Heart left ventricle (tissue), 13 donors: ENCODE results near the gene ESRRG.

ENCODE experiments used
- POLR2A ChIP-seq, 2 donors: fragments of 450-650 bp; IDR thresholded peaks; one replicate each; pipeline ENCODE4 v1.6.1; 2017; ENCODE audit warnings: antibody characterized with exemption in 2 of 2, mild to moderate bottlenecking in 2 of 2, moderate library complexity in 2 of 2
- TF ChIP-seq, protein P1 (sequence below), 12 donors: fragments of 200-600 bp; sonication (generic) in 4 of 12; IDR thresholded peaks; one replicate each; pipeline versions ENCODE4 v1.5.0 to v1.8.0; 2018 to 2022; ENCODE audit warnings: antibody characterized with exemption in 12 of 12, mild to moderate bottlenecking in 5 of 12
- donor health status: ischemic (EF 13 %, LVEDD 7.1; RV severe dilation, severe dysfunction).
- donor health status: DM: no; HTN: yes; CAD: no.
- donor health status: DM: no; HTN: no; CAD: no.
- donor health status: ischemic (EF 25% LVEDD 6.9; RV normal size, moderate dysfunction).
- donor health status: ischemic (EF 25% LVEDD 5.7; RV mildly dilated, moderate dysfunction).
- donor health status: ischemic (EF 35%, LVEDD 5.7; RV mildly dilated, moderate dysfunction).
- donor health status: nonischemic (EF 11% LVEDD 7.7; RV severe dilation, severe dysfunction).
- donor health status: DM: yes; HTN: yes; CAD: no.
- donor health status: PGD.
- donor health status: ischemic (EF 29% LVEDD 5.4; RV normal size, mild dysfunction).
- donor health status: nonischemic (EF 23%, LVEDD 6.1; RV moderate dilation, normal function).

DNA sequence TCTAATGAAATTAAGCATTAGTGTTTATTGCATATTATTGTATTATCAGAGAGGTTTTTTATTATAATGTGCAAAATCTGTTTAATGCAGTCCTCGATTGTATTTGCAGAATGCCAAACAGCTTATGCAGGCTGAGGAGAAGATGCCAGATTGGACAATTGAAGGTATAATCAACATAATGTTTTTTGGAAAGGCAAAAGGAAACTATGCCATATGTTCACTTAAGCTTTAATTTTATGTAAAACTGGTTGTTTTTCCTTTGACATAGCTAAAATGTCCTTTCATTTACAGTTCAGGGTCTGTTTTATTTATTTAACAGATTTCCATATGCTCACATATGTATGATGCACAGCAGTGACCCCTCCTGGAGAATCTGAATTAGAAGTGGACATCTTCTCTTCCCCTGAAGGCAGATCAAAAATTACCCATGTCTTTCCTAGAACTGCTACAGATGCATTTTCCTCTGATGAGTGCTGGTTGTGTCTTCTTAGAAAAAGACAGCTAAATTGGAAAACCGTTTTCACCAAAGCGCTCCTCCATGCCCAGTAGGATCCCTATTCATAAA lies 156.5 kb downstream of the ESRRG start:
- TF ChIP-seq, protein P1, sequence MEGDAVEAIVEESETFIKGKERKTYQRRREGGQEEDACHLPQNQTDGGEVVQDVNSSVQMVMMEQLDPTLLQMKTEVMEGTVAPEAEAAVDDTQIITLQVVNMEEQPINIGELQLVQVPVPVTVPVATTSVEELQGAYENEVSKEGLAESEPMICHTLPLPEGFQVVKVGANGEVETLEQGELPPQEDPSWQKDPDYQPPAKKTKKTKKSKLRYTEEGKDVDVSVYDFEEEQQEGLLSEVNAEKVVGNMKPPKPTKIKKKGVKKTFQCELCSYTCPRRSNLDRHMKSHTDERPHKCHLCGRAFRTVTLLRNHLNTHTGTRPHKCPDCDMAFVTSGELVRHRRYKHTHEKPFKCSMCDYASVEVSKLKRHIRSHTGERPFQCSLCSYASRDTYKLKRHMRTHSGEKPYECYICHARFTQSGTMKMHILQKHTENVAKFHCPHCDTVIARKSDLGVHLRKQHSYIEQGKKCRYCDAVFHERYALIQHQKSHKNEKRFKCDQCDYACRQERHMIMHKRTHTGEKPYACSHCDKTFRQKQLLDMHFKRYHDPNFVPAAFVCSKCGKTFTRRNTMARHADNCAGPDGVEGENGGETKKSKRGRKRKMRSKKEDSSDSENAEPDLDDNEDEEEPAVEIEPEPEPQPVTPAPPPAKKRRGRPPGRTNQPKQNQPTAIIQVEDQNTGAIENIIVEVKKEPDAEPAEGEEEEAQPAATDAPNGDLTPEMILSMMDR (IDR thresholded peaks at IDR 0.05) = no peak
- TF ChIP-seq POLR2A (IDR thresholded peaks at IDR 0.05) = no peak
